Caco-2 (cell line): ENCODE measurements around the gene ATP1A2. TPM values are rescaled to one million over a fixed set of nuclear protein-coding genes. Genes with fewer than 3 reads are reported as not detected.

Experiments used
- BruUV-seq: library from RNA; stranded (reverse); fragments of 400-500 nt; replicated peaks from 2 replicates; lab custom pipeline; 2021; lab: Mats Ljungman, UMichigan
- CTCF ChIA-PET: fragments of 300-600 bp; sonication (Branson Sonifier 250); formaldehyde crosslinking; loops from one replicate; lab custom pipeline; 2022; ENCODE audit warnings: antibody characterized with exemption; lab: Charles Lee
- POLR2A ChIA-PET: fragments of 300-600 bp; sonication (Branson Sonifier 250); formaldehyde crosslinking; loops from one replicate; lab custom pipeline; 2022; ENCODE audit warnings: antibody characterized with exemption; lab: Charles Lee
- DNase-seq, 2 experiments: peaks; one replicate each; pipeline versions ENCODE4 v3.0.0 to v3.0.0-alpha.2; 2020 to 2022
- H3K27me3 ChIP-seq: replicated peaks from 2 replicates; pipeline ENCODE4 v1.6.0; 2011; ENCODE audit warnings: low read length; ENCODE audit not compliant: control insufficient read depth, insufficient read depth
- H3K36me3 ChIP-seq: 2 replicates; pipeline ENCODE4 v1.5.1; 2011; ENCODE audit warnings: low read length; ENCODE audit not compliant: control insufficient read depth, insufficient read depth
- H3K4me1 ChIP-seq: fragments of 250-450 bp; sonication (Bioruptor Pico); 2 replicates; pipeline ENCODE4 v1.5.1; 2020; ENCODE audit warnings: mild to moderate bottlenecking
- H3K4me3 ChIP-seq: 2 replicates; pipeline ENCODE4 v1.5.1; 2011; ENCODE audit warnings: low read depth, mild to moderate bottlenecking, control low read depth, low read length
- H3K9me3 ChIP-seq: fragments of 250-450 bp; sonication (Bioruptor Pico); 2 replicates; pipeline ENCODE4 v1.5.1; 2020; ENCODE audit warnings: mild to moderate bottlenecking, moderate library complexity
- H3K27ac Mint-ChIP-seq: one replicate; pipeline ENCODE4 v1.8.0; 2022; ENCODE audit warnings: mixed read lengths; ENCODE audit not compliant: unreplicated experiment
- H3K27me3 Mint-ChIP-seq: one replicate; pipeline ENCODE4 v1.8.0; 2022; ENCODE audit warnings: mixed read lengths; ENCODE audit not compliant: insufficient read depth, unreplicated experiment
- H3K36me3 Mint-ChIP-seq: one replicate; pipeline ENCODE4 v1.8.0; 2022; ENCODE audit warnings: mild to moderate bottlenecking, mixed read lengths; ENCODE audit not compliant: insufficient read depth, unreplicated experiment
- H3K4me1 Mint-ChIP-seq: one replicate; pipeline ENCODE4 v1.8.0; 2022; ENCODE audit warnings: low read depth, mixed read lengths; ENCODE audit not compliant: unreplicated experiment
- H3K4me3 Mint-ChIP-seq: one replicate; pipeline ENCODE4 v1.8.0; 2022; ENCODE audit warnings: mild to moderate bottlenecking, moderate library complexity, mixed read lengths; ENCODE audit not compliant: unreplicated experiment
- H3K9me3 Mint-ChIP-seq: one replicate; pipeline ENCODE4 v1.8.0; 2022; ENCODE audit warnings: mixed read lengths; ENCODE audit not compliant: unreplicated experiment
- CTCF ChIP-seq, 2 experiments: fragments of 200-600 bp in 1 of 2; IDR thresholded peaks; 1 replicate in 1 of 2; 2 replicates in 1 of 2; pipeline versions ENCODE4 v1.5.1 to v1.8.0; 2011 to 2022; ENCODE audit warnings: antibody characterized with exemption in 1 of 2, control low read depth in 1 of 2, inconsistent platforms in 1 of 2, low read depth in 1 of 2, low read length in 1 of 2, mild to moderate bottlenecking in 1 of 2, moderate library complexity in 1 of 2; ENCODE audit not compliant: insufficient read depth in 1 of 2, severe bottlenecking in 1 of 2, unreplicated experiment in 1 of 2
- intact Hi-C: fragments of 100-400 bp; cut with micrococcal nuclease; formaldehyde crosslinking; loops from one replicate; pipeline ENCODE4 v1.10.0; 2022; ENCODE audit not compliant: unreplicated experiment
- total RNA-seq: library from RNA; stranded (reverse); gene quantifications from 2 replicates; pipeline ENCODE4 v1.2.3, GENCODE V29; 2022

Gene ATP1A2
- total RNA-seq, 1 experiment from 2014 or later: 0.36 TPM

- Mint-ChIP-seq H3K27me3 (no peaks in the 10 kb centered on the region), H3K4me1 (peaks cover 26% of the 10 kb centered on the region), H3K4me3 (peak overlapping the region; percentile 68), H3K36me3 (peaks cover 11% of the 10 kb centered on the region), H3K9me3 (no peaks in the 10 kb centered on the region), H3K27ac (peak overlapping the region; percentile 94)
- Histone ChIP-seq H3K4me1 (peaks cover 30% of the 10 kb centered on the region), H3K9me3 (no peaks in the 10 kb centered on the region), H3K36me3 (no peaks in the 10 kb centered on the region), H3K27me3 (no peaks in the 10 kb centered on the region), H3K4me3 (no peak overlapping the region)
- DNase-seq: peak; percentile 83 to 86
- ChIA-PET CTCF (interaction anchor here (0.6 to 4.3 kb wide), 18 partner anchors 11 to 1524 kb away, joined by 3 to 37 read pairs (median 4); partner anchors contain the start of genes DCAF8 and KCNJ9), POLR2A (interaction anchor here (0.6 to 1.6 kb wide), 3 partner anchors 24 to 161 kb away, joined by 5 to 7 read pairs (median 7); no protein-coding TSS in a partner anchor)
- TF ChIP-seq CTCF (IDR thresholded peaks at IDR 0.05; ENCODE audit: insufficient read depth in 1 of 2, low read depth in 1 of 2, low read length in 1 of 2, severe bottlenecking in 1 of 2, unreplicated experiment in 1 of 2): peak; percentile 96
- BruUV-seq: no TSS peak
- intact Hi-C loops: loop anchor here (1.0 to 2.0 kb wide), 8 partner anchors 24 to 316 kb away; no protein-coding TSS in a partner anchor
These were observed 14.4 kb upstream of the ATP1A2 start for GRCh38 chr1:160101037-160101716.

GRCh38 chr1:160101717-160102522, 13.6 kb upstream of the ATP1A2 start:
- no TSS peak for BruUV-seq

More at GRCh38 chr1:160101717-160102522, 13.6 kb upstream of the ATP1A2 start:
- Mint-ChIP-seq H3K36me3 (peaks cover 11% of the 10 kb centered on the region), H3K27ac (no peak overlapping the region), H3K27me3 (no peaks in the 10 kb centered on the region), H3K4me1 (peaks cover 26% of the 10 kb centered on the region), H3K9me3 (no peaks in the 10 kb centered on the region), H3K4me3 (no peak overlapping the region)
- peaks cover 24% of the 10 kb centered on the region for H3K4me1 ChIP-seq
- intact Hi-C loops: loop anchor here (1.0 to 2.0 kb wide), 8 partner anchors 23 to 315 kb away; no protein-coding TSS in a partner anchor
- DNase-seq: no peak
- no peaks in the 10 kb centered on the region for H3K9me3 ChIP-seq
- no peak overlapping the region for H3K4me3 ChIP-seq
- H3K36me3 ChIP-seq: no peaks in the 10 kb centered on the region
- no peak for TF ChIP-seq CTCF (IDR thresholded peaks at IDR 0.05; ENCODE audit: insufficient read depth in 1 of 2, low read depth in 1 of 2, low read length in 1 of 2, severe bottlenecking in 1 of 2, unreplicated experiment in 1 of 2)
- ChIA-PET CTCF (interaction anchor here (0.6 to 4.3 kb wide), 15 partner anchors 10 to 274 kb away, joined by 3 to 37 read pairs (median 4); partner anchors contain the start of gene KCNJ9), POLR2A (interaction anchor here (0.6 kb wide), 1 partner anchor 160 kb away, joined by 7 read pairs; no protein-coding TSS in a partner anchor)
- H3K27me3 ChIP-seq: no peaks in the 10 kb centered on the region
